Hepatocyte (in vitro differentiated cells): ENCODE data around the gene CRYBG2. TPM values are rescaled to one million over a fixed set of nuclear protein-coding genes. Genes with fewer than 3 reads are reported as not detected.
A peak's percentile ranks its signal among the peaks of the same experiment; 100 is the strongest.

Source experiments
- DNase-seq: peaks from one replicate; pipeline ENCODE4 v3.0.0-alpha.2; 2016; ENCODE audit warnings: low spot score
- H2AFZ ChIP-seq: fragments of 200-600 bp; sonication (generic); 2 replicates; pipeline ENCODE4 v1.6.0; 2016; ENCODE audit warnings: antibody characterized with exemption, mild to moderate bottlenecking
- H3K27ac ChIP-seq: fragments of 200-600 bp; sonication (generic); 2 replicates; pipeline ENCODE4 v1.5.1; 2016; ENCODE audit warnings: mild to moderate bottlenecking
- H3K27me3 ChIP-seq: fragments of 200-600 bp; sonication (generic); 2 replicates; pipeline ENCODE4 v1.6.1; 2016
- H3K36me3 ChIP-seq: fragments of 200-600 bp; sonication (generic); replicated peaks from 2 replicates; pipeline ENCODE4 v1.5.1; 2016; ENCODE audit warnings: low read depth; ENCODE audit not compliant: insufficient read depth
- H3K4me1 ChIP-seq: fragments of 200-600 bp; sonication (generic); 2 replicates; pipeline ENCODE4 v1.5.1; 2016; ENCODE audit warnings: mild to moderate bottlenecking, moderate library complexity; ENCODE audit not compliant: insufficient read depth
- H3K4me2 ChIP-seq: fragments of 200-600 bp; sonication (generic); 2 replicates; pipeline ENCODE4 v1.6.0; 2016
- H3K4me3 ChIP-seq: fragments of 200-600 bp; sonication (generic); 2 replicates; pipeline ENCODE4 v1.5.1; 2016; ENCODE audit warnings: mild to moderate bottlenecking
- H3K79me2 ChIP-seq: fragments of 200-600 bp; sonication (generic); 2 replicates; pipeline ENCODE4 v1.6.0; 2017; ENCODE audit warnings: mild to moderate bottlenecking
- H3K9me2 ChIP-seq: fragments of 200-600 bp; sonication (generic); replicated peaks from 2 replicates; pipeline ENCODE4 v1.6.0; 2017; ENCODE audit warnings: mild to moderate bottlenecking; ENCODE audit not compliant: insufficient read depth
- H3K9me3 ChIP-seq: fragments of 200-600 bp; sonication (generic); 2 replicates; pipeline ENCODE4 v1.5.1; 2016; ENCODE audit warnings: low read depth, mild to moderate bottlenecking
- H4K20me1 ChIP-seq: fragments of 200-600 bp; sonication (generic); 2 replicates; pipeline ENCODE4 v1.6.0; 2016; ENCODE audit warnings: mild to moderate bottlenecking; ENCODE audit not compliant: insufficient read depth, poor library complexity, severe bottlenecking
- CTCF ChIP-seq: fragments of 200-600 bp; sonication (generic); IDR thresholded peaks from 2 replicates; pipeline ENCODE4 v1.5.1; 2016; ENCODE audit warnings: antibody characterized with exemption, mild to moderate bottlenecking; ENCODE audit not compliant: poor library complexity
- EZH2 ChIP-seq: fragments of 200-600 bp; sonication (generic); IDR thresholded peaks from 2 replicates; pipeline ENCODE4 v1.6.1; 2016; ENCODE audit warnings: antibody characterized with exemption, mild to moderate bottlenecking, borderline replicate concordance
- EZH2phosphoT487 ChIP-seq: fragments of 200-600 bp; sonication (generic); IDR thresholded peaks from one replicate; pipeline ENCODE4 v1.6.1; 2018; ENCODE audit warnings: antibody characterized with exemption, mild to moderate bottlenecking, low read depth, moderate library complexity; ENCODE audit not compliant: unreplicated experiment, severe bottlenecking
- WGBS: methylation state at CpG from one replicate; pipeline ENCODE4 v1.1.6; 2016; ENCODE audit warnings: low lambda C conversion rate; ENCODE audit errors: missing lambda C conversion rate; 5-methylcytosine and 5-hydroxymethylcytosine counted together
- polyA plus RNA-seq: library from polyadenylated mRNA; unstranded; fragments of >200 nt; fragmentation: Nextera tagmentation; extraction: Ambion mirVana; gene quantifications from 2 replicates; pipeline ENCODE4 v1.2.1, GENCODE V29; 2016
- total RNA-seq: library from RNA; depleted of rRNA; stranded (reverse); fragments of >200 nt; gene quantifications from 2 replicates; pipeline ENCODE4 v1.2.3, GENCODE V29; 2014

Gene CRYBG2
- total and polyA plus RNA-seq, 2 experiments from 2014 or later: 15.6 to 20.1 TPM

- Histone ChIP-seq H3K4me1 (peaks cover 55% of the 10 kb centered on the region), H3K4me2 (peak overlapping the region; percentile 93), H3K9me3 (no peaks in the 10 kb centered on the region), H4K20me1 (no peaks in the 10 kb centered on the region), H3K27me3 (no peaks in the 10 kb centered on the region), H3K9me2 (no peaks in the 10 kb centered on the region), H3K79me2 (peaks cover 19% of the 10 kb centered on the region), H3K27ac (peak overlapping the region; percentile 94), H3K4me3 (no peak overlapping the region), H3K36me3 (no peaks in the 10 kb centered on the region), H2AFZ (no peak overlapping the region)
- DNase-seq: no peak
- TF ChIP-seq EZH2: no peak
- TF ChIP-seq EZH2phosphoT487: no peak
- TF ChIP-seq CTCF: no peak
- WGBS: 97% methylated on average over 5 of the region's 5 CpGs
Observed at GRCh38 chr1:26281091-26281958, 72.6 kb downstream of the CRYBG2 start.

GRCh38 chr1:26280333-26281042 is 73.4 kb downstream of the CRYBG2 start:
- Histone ChIP-seq H3K27me3 (no peaks in the 10 kb centered on the region), H3K4me1 (peaks cover 62% of the 10 kb centered on the region), H3K4me3 (peak overlapping the region; percentile 93), H3K9me2 (no peaks in the 10 kb centered on the region), H3K9me3 (no peaks in the 10 kb centered on the region), H2AFZ (peak overlapping the region; percentile 41), H4K20me1 (no peaks in the 10 kb centered on the region), H3K79me2 (peaks cover 19% of the 10 kb centered on the region), H3K4me2 (peak overlapping the region; percentile 93), H3K27ac (peak overlapping the region; percentile 94), H3K36me3 (no peaks in the 10 kb centered on the region)
- WGBS: 81% methylated on average over 9 of the region's 20 CpGs
- DNase-seq: peak; percentile 53
- TF ChIP-seq CTCF (no peak), EZH2phosphoT487 (no peak), EZH2 (no peak)

- H3K4me2 ChIP-seq: peak within 1 kb of the TSS; percentile 93
- WGBS: 3% methylated on average over 54 of the region's 66 CpGs
- H3K27ac ChIP-seq: peak within 1 kb of the TSS; percentile 94
- no peaks in the 10 kb centered on the region for H3K27me3 ChIP-seq
- H4K20me1 ChIP-seq: no peaks in the 10 kb centered on the region
- no peaks in the 10 kb centered on the region for H3K9me2 ChIP-seq
- TF ChIP-seq EZH2phosphoT487: no peak
- TF ChIP-seq CTCF: peak; percentile 55
- TF ChIP-seq EZH2: no peak
- DNase-seq: peak; percentile 94
- peak within 1 kb of the TSS; percentile 41 for H2AFZ ChIP-seq
- H3K4me1 ChIP-seq: peaks cover 61% of the 10 kb centered on the region
- peak within 1 kb of the TSS; percentile 93 for H3K4me3 ChIP-seq
- H3K79me2 ChIP-seq: peaks cover 19% of the 10 kb centered on the region
- no peaks in the 10 kb centered on the region for H3K36me3 ChIP-seq
- H3K9me3 ChIP-seq: no peaks in the 10 kb centered on the region
Observed at GRCh38 chr1:26279456-26280332, 74.2 kb downstream of the CRYBG2 start, which contains the start of gene SH3BGRL3. Gene SH3BGRL3, plus strand, starts transcription at chr1:26280086. Its CDS starts 70 bp downstream, at chr1:26280156.
